ENCODE measurements around the gene CLEC17A.
"Not testable (repeated sequence)": the region's sequence is repeated elsewhere in the genome, so short reads cannot be mapped to it uniquely, and the experiment has no call there.

The CLEC17A gene

GRCh38 chr19:14585187-14585586, 2.3 kb downstream of the CLEC17A start:
- H2BK5ac ChIP-seq (ENCODE audit: low read depth, low read length, poor library complexity, severe bottlenecking); H3K9ac ChIP-seq (ENCODE audit: low read length); H3K4me2 ChIP-seq (ENCODE audit: low read length, poor library complexity, severe bottlenecking); H3K4me1 ChIP-seq (ENCODE audit: control insufficient read depth, insufficient read depth, low read depth, low read length); H3K4me3 ChIP-seq (ENCODE audit: insufficient read depth in 1 of 2, low read depth in 1 of 2, low read length in 2 of 2); H3K27ac ChIP-seq (ENCODE audit: low read length, poor library complexity, severe bottlenecking); H3K18ac ChIP-seq (ENCODE audit: low read depth in 1 of 2, low read length in 2 of 2); H3K27me3 ChIP-seq (ENCODE audit: control insufficient read depth in 1 of 2, insufficient read depth in 1 of 2, low read length in 2 of 2); H3K79me1 ChIP-seq (replicated peaks; ENCODE audit: low read length, poor library complexity, severe bottlenecking); H3K36me3 ChIP-seq (ENCODE audit: control insufficient read depth in 1 of 2, insufficient read depth in 2 of 2, low read depth in 1 of 2, low read length in 2 of 2); H2BK12ac ChIP-seq (ENCODE audit: low read length in 2 of 2); H2AK5ac ChIP-seq (ENCODE audit: low read length, severe bottlenecking); H3K14ac ChIP-seq (ENCODE audit: low read length in 2 of 2); H2BK15ac ChIP-seq (ENCODE audit: low read depth, poor library complexity, severe bottlenecking); H3K9me3 ChIP-seq (ENCODE audit: control insufficient read depth, low read length); H2BK120ac ChIP-seq (ENCODE audit: low read depth, low read length); H4K91ac ChIP-seq (ENCODE audit: low read length); H3K23ac ChIP-seq (ENCODE audit: low read length in 2 of 2); H3K4ac ChIP-seq (ENCODE audit: low read depth in 1 of 2, low read length in 2 of 2); H4K8ac ChIP-seq (ENCODE audit: low read length); H2AFZ ChIP-seq (ENCODE audit: low read depth, low read length): not testable (repeated sequence)
- DNase-seq = peak; percentile 64
- 20% methylated on average over 1 of the region's 3 CpGs for WGBS

- not testable (repeated sequence) for H2BK120ac ChIP-seq (ENCODE audit: low read depth, low read length); H3K9me3 ChIP-seq (ENCODE audit: control insufficient read depth, low read length); H2AK5ac ChIP-seq (ENCODE audit: low read length, severe bottlenecking); H3K23ac ChIP-seq (ENCODE audit: low read length in 2 of 2); H3K9ac ChIP-seq (ENCODE audit: low read length); H3K27ac ChIP-seq (ENCODE audit: low read length, poor library complexity, severe bottlenecking); H4K8ac ChIP-seq (ENCODE audit: low read length); H3K36me3 ChIP-seq (ENCODE audit: control insufficient read depth in 1 of 2, insufficient read depth in 2 of 2, low read depth in 1 of 2, low read length in 2 of 2); H4K91ac ChIP-seq (ENCODE audit: low read length); H2AFZ ChIP-seq (ENCODE audit: low read depth, low read length); H3K4ac ChIP-seq (ENCODE audit: low read depth in 1 of 2, low read length in 2 of 2); H3K27me3 ChIP-seq (ENCODE audit: control insufficient read depth in 1 of 2, insufficient read depth in 1 of 2, low read length in 2 of 2); H2BK12ac ChIP-seq (ENCODE audit: low read length in 2 of 2); H3K4me3 ChIP-seq (ENCODE audit: insufficient read depth in 1 of 2, low read depth in 1 of 2, low read length in 2 of 2); H3K4me2 ChIP-seq (ENCODE audit: low read length, poor library complexity, severe bottlenecking); H2BK5ac ChIP-seq (ENCODE audit: low read depth, low read length, poor library complexity, severe bottlenecking); H3K79me1 ChIP-seq (replicated peaks; ENCODE audit: low read length, poor library complexity, severe bottlenecking); H2BK15ac ChIP-seq (ENCODE audit: low read depth, poor library complexity, severe bottlenecking); H3K18ac ChIP-seq (ENCODE audit: low read depth in 1 of 2, low read length in 2 of 2); H3K4me1 ChIP-seq (ENCODE audit: control insufficient read depth, insufficient read depth, low read depth, low read length); H3K14ac ChIP-seq (ENCODE audit: low read length in 2 of 2)
- peak; percentile 9 for DNase-seq
- WGBS = no CpG with 5 or more reads among the region's 4 CpGs
These were observed 6.5 kb downstream of the CLEC17A start for GRCh38 chr19:14589433-14589832.

GRCh38 chr19:14595558-14595957, 12.7 kb downstream of the CLEC17A start:
- H2AFZ ChIP-seq (ENCODE audit: low read depth, low read length) = no peak overlapping the region
- no peak overlapping the region for H2BK120ac ChIP-seq (ENCODE audit: low read depth, low read length)
- H3K79me1 ChIP-seq (replicated peaks; ENCODE audit: low read length, poor library complexity, severe bottlenecking) = no peaks in the 10 kb centered on the region
- no peak overlapping the region for H3K9ac ChIP-seq (ENCODE audit: low read length)
- H3K4me2 ChIP-seq (ENCODE audit: low read length, poor library complexity, severe bottlenecking) = no peak overlapping the region
- H2AK5ac ChIP-seq (ENCODE audit: low read length, severe bottlenecking) = no peak overlapping the region
- no peak overlapping the region for H3K23ac ChIP-seq (ENCODE audit: low read length in 2 of 2)
- H2BK5ac ChIP-seq (ENCODE audit: low read depth, low read length, poor library complexity, severe bottlenecking) = no peak overlapping the region
- H3K9me3 ChIP-seq (ENCODE audit: control insufficient read depth, low read length) = peaks cover 8% of the 10 kb centered on the region
- no peak overlapping the region for H2BK15ac ChIP-seq (ENCODE audit: low read depth, poor library complexity, severe bottlenecking)
- no peak for DNase-seq
- H4K8ac ChIP-seq (ENCODE audit: low read length) = no peak overlapping the region
- H3K4ac ChIP-seq (ENCODE audit: low read depth in 1 of 2, low read length in 2 of 2) = no peak overlapping the region
- no peaks in the 10 kb centered on the region for H3K36me3 ChIP-seq (ENCODE audit: control insufficient read depth in 1 of 2, insufficient read depth in 2 of 2, low read depth in 1 of 2, low read length in 2 of 2)
- no peak overlapping the region for H3K18ac ChIP-seq (ENCODE audit: low read depth in 1 of 2, low read length in 2 of 2)
- H3K4me3 ChIP-seq (ENCODE audit: insufficient read depth in 1 of 2, low read depth in 1 of 2, low read length in 2 of 2) = no peak overlapping the region
- H3K14ac ChIP-seq (ENCODE audit: low read length in 2 of 2) = no peak overlapping the region
- no peak overlapping the region for H3K27ac ChIP-seq (ENCODE audit: low read length, poor library complexity, severe bottlenecking)
- H3K27me3 ChIP-seq (ENCODE audit: control insufficient read depth in 1 of 2, insufficient read depth in 1 of 2, low read length in 2 of 2) = no peaks in the 10 kb centered on the region
- H2BK12ac ChIP-seq (ENCODE audit: low read length in 2 of 2) = no peak overlapping the region
- WGBS = 65% methylated on average over 3 of the region's 3 CpGs
- H3K4me1 ChIP-seq (ENCODE audit: control insufficient read depth, insufficient read depth, low read depth, low read length) = no peaks in the 10 kb centered on the region
- H4K91ac ChIP-seq (ENCODE audit: low read length) = no peak overlapping the region

GRCh38 chr19:14599548-14600147, 16.8 kb downstream of the CLEC17A start:
- H3K4me3 ChIP-seq (ENCODE audit: insufficient read depth in 1 of 2, low read depth in 1 of 2, low read length in 2 of 2) = no peak overlapping the region
- H2AFZ ChIP-seq (ENCODE audit: low read depth, low read length) = no peak overlapping the region
- no peaks in the 10 kb centered on the region for H3K4me1 ChIP-seq (ENCODE audit: control insufficient read depth, insufficient read depth, low read depth, low read length)
- no peak overlapping the region for H2BK15ac ChIP-seq (ENCODE audit: low read depth, poor library complexity, severe bottlenecking)
- no peaks in the 10 kb centered on the region for H3K79me1 ChIP-seq (replicated peaks; ENCODE audit: low read length, poor library complexity, severe bottlenecking)
- no peak overlapping the region for H3K23ac ChIP-seq (ENCODE audit: low read length in 2 of 2)
- no peak overlapping the region for H3K4ac ChIP-seq (ENCODE audit: low read depth in 1 of 2, low read length in 2 of 2)
- H3K27me3 ChIP-seq (ENCODE audit: control insufficient read depth in 1 of 2, insufficient read depth in 1 of 2, low read length in 2 of 2) = no peaks in the 10 kb centered on the region
- DNase-seq = no peak
- no peak overlapping the region for H3K18ac ChIP-seq (ENCODE audit: low read depth in 1 of 2, low read length in 2 of 2)
- H3K4me2 ChIP-seq (ENCODE audit: low read length, poor library complexity, severe bottlenecking) = no peak overlapping the region
- no peak overlapping the region for H2BK5ac ChIP-seq (ENCODE audit: low read depth, low read length, poor library complexity, severe bottlenecking)
- no peak overlapping the region for H3K9ac ChIP-seq (ENCODE audit: low read length)
- peaks cover 8% of the 10 kb centered on the region for H3K9me3 ChIP-seq (ENCODE audit: control insufficient read depth, low read length)
- no peak overlapping the region for H2BK120ac ChIP-seq (ENCODE audit: low read depth, low read length)
- 81% methylated on average over 8 of the region's 8 CpGs for WGBS
- H4K91ac ChIP-seq (ENCODE audit: low read length) = peak overlapping the region; percentile 27
- no peak overlapping the region for H3K14ac ChIP-seq (ENCODE audit: low read length in 2 of 2)
- H4K8ac ChIP-seq (ENCODE audit: low read length) = no peak overlapping the region
- no peaks in the 10 kb centered on the region for H3K36me3 ChIP-seq (ENCODE audit: control insufficient read depth in 1 of 2, insufficient read depth in 2 of 2, low read depth in 1 of 2, low read length in 2 of 2)
- H3K27ac ChIP-seq (ENCODE audit: low read length, poor library complexity, severe bottlenecking) = no peak overlapping the region
- no peak overlapping the region for H2AK5ac ChIP-seq (ENCODE audit: low read length, severe bottlenecking)
- no peak overlapping the region for H2BK12ac ChIP-seq (ENCODE audit: low read length in 2 of 2)

Data from mesenchymal stem cell (in vitro differentiated cells and primary cell).